ENCODE results near the gene ARMC6. TPM values are rescaled to one million over a fixed set of nuclear protein-coding genes. Genes with fewer than 3 reads are reported as not detected.
A peak's percentile ranks its signal among the peaks of the same experiment; 100 is the strongest.

ARMC6 gene
- total RNA-seq, 1 experiment from 2014 or later: 51.4 TPM

DNA sequence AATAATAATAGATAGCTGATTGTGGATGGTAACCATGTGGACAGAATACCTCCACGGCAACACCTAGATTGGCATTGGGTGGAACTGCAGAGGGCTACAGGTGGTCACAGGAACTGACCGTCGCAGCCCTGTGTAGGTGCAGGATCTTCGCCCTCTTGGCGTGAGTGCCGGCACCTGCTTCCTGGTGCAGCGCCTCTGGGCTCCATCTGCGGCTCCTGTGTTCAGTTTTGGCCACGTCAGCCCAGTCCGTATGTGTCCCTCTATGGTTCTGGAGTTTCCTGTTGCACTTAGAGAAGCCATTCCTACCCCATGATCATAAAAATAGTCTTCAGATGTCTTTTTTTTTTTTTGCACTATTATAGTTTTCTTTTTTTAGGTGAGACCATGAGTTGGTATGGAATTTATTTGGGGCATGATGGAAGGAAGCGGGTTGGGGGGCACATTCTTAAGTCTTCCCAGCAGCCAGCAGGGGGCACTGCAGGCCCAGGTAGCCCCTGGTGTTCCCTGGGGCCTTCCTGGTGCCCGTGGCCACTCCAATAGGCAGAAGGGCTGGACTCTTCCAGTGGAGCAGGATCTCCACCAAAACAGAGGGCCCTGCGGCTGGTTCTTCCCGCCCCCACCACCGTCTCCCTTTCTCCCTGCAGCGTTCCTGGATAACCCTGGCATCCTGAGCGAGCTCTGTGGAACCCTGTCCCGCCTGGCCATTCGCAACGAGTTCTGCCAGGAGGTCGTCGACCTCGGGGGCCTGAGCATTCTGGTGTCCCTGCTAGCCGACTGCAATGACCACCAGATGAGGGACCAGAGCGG lies 20.3 kb downstream of the ARMC6 start:
- ATAC-seq (peak; percentile 54; the same call in 1 of the 2 replicates), DNase-seq (ENCODE audit: low read depth, low spot score) (no peak)
- Histone ChIP-seq H3K9me3 (ENCODE audit: control insufficient read depth, insufficient read depth, low read depth, low read length) (no peaks in the 10 kb centered on the region), H3K36me3 (ENCODE audit: control insufficient read depth, insufficient read depth, low read length) (0 out of 2 replicates have a peak, but pooled peaks cover 3% of the 10 kb centered on the region), H3K27me3 (ENCODE audit: control insufficient read depth, insufficient read depth, low read length) (no peaks in the 10 kb centered on the region), H3K27ac (ENCODE audit: low read length) (no peak overlapping the region), H3K4me3 (ENCODE audit: low read depth in 2 of 2, low read length in 2 of 2) (no peak overlapping the region), H3K4me1 (ENCODE audit: control insufficient read depth, insufficient read depth, low read length) (no peaks in the 10 kb centered on the region)
- intact Hi-C loops (cut with micrococcal nuclease; ENCODE audit: unreplicated experiment) (no loop called here), in situ Hi-C loops (cut with HindIII; ENCODE audit: low pct_unique_long_range_greater_than_20kb, low sequenced_read_pairs) (no loop called here)
- BruUV-seq (replicated peaks): no TSS peak
- ChIA-PET CTCF (interaction anchor here (0.6 to 1.1 kb wide), 5 partner anchors 27 to 120 kb away, joined by 3 to 12 read pairs (median 3); no protein-coding TSS in a partner anchor), POLR2A (no interaction called here)
- TF ChIP-seq, protein P1, sequence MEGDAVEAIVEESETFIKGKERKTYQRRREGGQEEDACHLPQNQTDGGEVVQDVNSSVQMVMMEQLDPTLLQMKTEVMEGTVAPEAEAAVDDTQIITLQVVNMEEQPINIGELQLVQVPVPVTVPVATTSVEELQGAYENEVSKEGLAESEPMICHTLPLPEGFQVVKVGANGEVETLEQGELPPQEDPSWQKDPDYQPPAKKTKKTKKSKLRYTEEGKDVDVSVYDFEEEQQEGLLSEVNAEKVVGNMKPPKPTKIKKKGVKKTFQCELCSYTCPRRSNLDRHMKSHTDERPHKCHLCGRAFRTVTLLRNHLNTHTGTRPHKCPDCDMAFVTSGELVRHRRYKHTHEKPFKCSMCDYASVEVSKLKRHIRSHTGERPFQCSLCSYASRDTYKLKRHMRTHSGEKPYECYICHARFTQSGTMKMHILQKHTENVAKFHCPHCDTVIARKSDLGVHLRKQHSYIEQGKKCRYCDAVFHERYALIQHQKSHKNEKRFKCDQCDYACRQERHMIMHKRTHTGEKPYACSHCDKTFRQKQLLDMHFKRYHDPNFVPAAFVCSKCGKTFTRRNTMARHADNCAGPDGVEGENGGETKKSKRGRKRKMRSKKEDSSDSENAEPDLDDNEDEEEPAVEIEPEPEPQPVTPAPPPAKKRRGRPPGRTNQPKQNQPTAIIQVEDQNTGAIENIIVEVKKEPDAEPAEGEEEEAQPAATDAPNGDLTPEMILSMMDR (IDR thresholded peaks at IDR 0.05): peak; percentile 81
- TF ChIP-seq, protein P2, sequence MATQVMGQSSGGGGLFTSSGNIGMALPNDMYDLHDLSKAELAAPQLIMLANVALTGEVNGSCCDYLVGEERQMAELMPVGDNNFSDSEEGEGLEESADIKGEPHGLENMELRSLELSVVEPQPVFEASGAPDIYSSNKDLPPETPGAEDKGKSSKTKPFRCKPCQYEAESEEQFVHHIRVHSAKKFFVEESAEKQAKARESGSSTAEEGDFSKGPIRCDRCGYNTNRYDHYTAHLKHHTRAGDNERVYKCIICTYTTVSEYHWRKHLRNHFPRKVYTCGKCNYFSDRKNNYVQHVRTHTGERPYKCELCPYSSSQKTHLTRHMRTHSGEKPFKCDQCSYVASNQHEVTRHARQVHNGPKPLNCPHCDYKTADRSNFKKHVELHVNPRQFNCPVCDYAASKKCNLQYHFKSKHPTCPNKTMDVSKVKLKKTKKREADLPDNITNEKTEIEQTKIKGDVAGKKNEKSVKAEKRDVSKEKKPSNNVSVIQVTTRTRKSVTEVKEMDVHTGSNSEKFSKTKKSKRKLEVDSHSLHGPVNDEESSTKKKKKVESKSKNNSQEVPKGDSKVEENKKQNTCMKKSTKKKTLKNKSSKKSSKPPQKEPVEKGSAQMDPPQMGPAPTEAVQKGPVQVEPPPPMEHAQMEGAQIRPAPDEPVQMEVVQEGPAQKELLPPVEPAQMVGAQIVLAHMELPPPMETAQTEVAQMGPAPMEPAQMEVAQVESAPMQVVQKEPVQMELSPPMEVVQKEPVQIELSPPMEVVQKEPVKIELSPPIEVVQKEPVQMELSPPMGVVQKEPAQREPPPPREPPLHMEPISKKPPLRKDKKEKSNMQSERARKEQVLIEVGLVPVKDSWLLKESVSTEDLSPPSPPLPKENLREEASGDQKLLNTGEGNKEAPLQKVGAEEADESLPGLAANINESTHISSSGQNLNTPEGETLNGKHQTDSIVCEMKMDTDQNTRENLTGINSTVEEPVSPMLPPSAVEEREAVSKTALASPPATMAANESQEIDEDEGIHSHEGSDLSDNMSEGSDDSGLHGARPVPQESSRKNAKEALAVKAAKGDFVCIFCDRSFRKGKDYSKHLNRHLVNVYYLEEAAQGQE (IDR thresholded peaks at IDR 0.05; ENCODE audit: insufficient read depth in 1 of 2, low read depth in 2 of 2, low read length in 1 of 2): no peak
- no peak for TF ChIP-seq POLR2AphosphoS5 (IDR thresholded peaks at IDR 0.05; ENCODE audit: low read depth, low read length)

DNA sequence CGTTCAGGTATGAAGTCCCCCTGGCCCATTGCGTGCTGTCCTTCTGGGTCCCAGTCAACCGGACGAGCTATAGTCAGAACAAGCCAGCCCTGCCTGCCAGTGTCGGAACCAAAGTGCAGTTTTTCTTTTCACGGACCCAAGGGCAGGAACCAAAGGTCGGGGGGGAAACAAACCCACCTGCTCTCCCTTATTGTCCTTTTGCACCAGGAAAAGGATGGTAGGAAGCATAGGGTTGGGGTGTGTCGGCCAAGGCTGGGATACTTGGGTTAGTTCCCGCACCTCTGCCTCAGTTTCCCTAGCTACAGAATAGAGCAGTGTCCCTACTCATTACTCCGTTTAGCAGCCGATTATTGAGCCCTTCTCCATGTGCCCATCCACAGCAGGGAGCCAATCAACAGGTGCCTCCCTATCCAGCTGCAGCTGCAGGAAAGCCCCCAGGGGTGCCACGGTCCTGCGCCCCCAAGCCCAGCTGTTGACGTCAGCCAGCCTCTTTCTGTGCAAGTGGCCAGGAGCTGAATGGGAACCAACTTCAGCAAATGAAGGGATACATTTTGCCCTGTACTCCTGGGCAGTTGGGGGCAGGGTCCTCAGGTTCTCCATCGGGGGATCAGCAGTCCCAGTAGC lies 21.0 kb downstream of the ARMC6 start:
- Histone ChIP-seq H3K9me3 (ENCODE audit: control insufficient read depth, insufficient read depth, low read depth, low read length) (no peaks in the 10 kb centered on the region), H3K27ac (ENCODE audit: low read length) (no peak overlapping the region), H3K4me3 (ENCODE audit: low read depth in 2 of 2, low read length in 2 of 2) (no peak overlapping the region), H3K4me1 (ENCODE audit: control insufficient read depth, insufficient read depth, low read length) (no peaks in the 10 kb centered on the region), H3K36me3 (ENCODE audit: control insufficient read depth, insufficient read depth, low read length) (0 out of 2 replicates have a peak, but pooled peaks cover 3% of the 10 kb centered on the region), H3K27me3 (ENCODE audit: control insufficient read depth, insufficient read depth, low read length) (no peaks in the 10 kb centered on the region)
- ChIA-PET CTCF (interaction anchor here (0.6 to 0.7 kb wide), 4 partner anchors 28 to 82 kb away, joined by 3 to 12 read pairs (median 4); no protein-coding TSS in a partner anchor), POLR2A (no interaction called here)
- ATAC-seq: no peak
- TF ChIP-seq SIN3A (IDR thresholded peaks at IDR 0.05; ENCODE audit: borderline replicate concordance, insufficient read depth, low read depth, low read length): no peak
- TF ChIP-seq, protein P1 (IDR thresholded peaks at IDR 0.05): no peak
- no peak for TF ChIP-seq TCF7L2 (IDR thresholded peaks at IDR 0.05; ENCODE audit: low read depth, low read length)
- TF ChIP-seq, protein P2 (IDR thresholded peaks at IDR 0.05; ENCODE audit: insufficient read depth in 1 of 2, low read depth in 2 of 2, low read length in 1 of 2): no peak
- no peak for TF ChIP-seq POLR2AphosphoS5 (IDR thresholded peaks at IDR 0.05; ENCODE audit: low read depth, low read length)
- no TSS peak for BruUV-seq (replicated peaks)
- in situ Hi-C loops (cut with HindIII; ENCODE audit: low pct_unique_long_range_greater_than_20kb, low sequenced_read_pairs): no loop called here
- intact Hi-C loops (cut with micrococcal nuclease; ENCODE audit: unreplicated experiment): no loop called here
- DNase-seq (ENCODE audit: low read depth, low spot score): no peak
